HepG2 (cell line): ENCODE results near the gene NR3C2. TPM values are rescaled to one million over a fixed set of nuclear protein-coding genes. Genes with fewer than 3 reads are reported as not detected.

Experiments
- ATAC-seq: fragments of 200-7000 bp; cut with Tn5 transposase; 3 replicates; pipeline ENCODE4 v1.9.1; 2020; ENCODE audit warnings: mild to moderate bottlenecking, moderate library complexity
- BruUV-seq: library from RNA; stranded (reverse); fragments of 400-500 nt; replicated peaks from 2 replicates; lab custom pipeline; 2021; lab: Mats Ljungman, UMichigan
- CTCF ChIA-PET: fragments of 300-600 bp; formaldehyde crosslinking; extraction: SDS; loops from one replicate; lab custom pipeline; 2021; ENCODE audit warnings: low total read pairs, inconsistent platforms, low intra/inter-chr PET ratio; lab: Yijun Ruan, JAX
- POLR2A ChIA-PET: fragments of 350-600 bp; sonication (Branson Sonifier 250); formaldehyde crosslinking; loops from one replicate; lab custom pipeline; 2020; ENCODE audit warnings: antibody characterized with exemption, inconsistent platforms; lab: Yijun Ruan, JAX
- DNase-seq: peaks from one replicate; pipeline ENCODE4 v3.0.0-alpha.2; 2015; ENCODE audit warnings: low spot score
- FAIRE-seq: peaks from 3 replicates; lab custom pipeline; 2011; peaks lifted over from hg19 to GRCh38; lab: Jason Lieb, UNC
- H2AFZ ChIP-seq: one replicate; pipeline ENCODE4 v1.6.1; 2011; ENCODE audit warnings: low read length, inconsistent platforms
- H3K27ac ChIP-seq: fragments of 300-600 bp; 3 replicates; pipeline ENCODE4 v1.8.0; 2011; ENCODE audit warnings: mixed run types, mild to moderate bottlenecking, mixed read lengths, low read length, inconsistent platforms; ENCODE audit not compliant: insufficient read depth; ENCODE audit errors: extremely low read length
- H3K27me3 ChIP-seq, 2 experiments: fragments of 200-600 bp in 1 of 2; 2 replicates in 1 of 2; 3 replicates in 1 of 2; pipeline versions ENCODE4 v1.6.0 to v1.8.0; 2011; ENCODE audit warnings: low read length in 2 of 2, mild to moderate bottlenecking in 2 of 2, moderate library complexity in 2 of 2, inconsistent platforms in 1 of 2; ENCODE audit not compliant: insufficient read depth in 2 of 2, control insufficient read depth in 1 of 2
- H3K36me3 ChIP-seq, 2 experiments: fragments of 200-600 bp in 1 of 2; replicated peaks in 1 of 2; 2 replicates in 1 of 2; 3 replicates in 1 of 2; pipeline versions ENCODE4 v1.5.1 to v1.8.0; 2011; ENCODE audit warnings: low read length in 2 of 2, inconsistent platforms in 1 of 2; ENCODE audit not compliant: insufficient read depth in 2 of 2, control insufficient read depth in 1 of 2
- H3K4me1 ChIP-seq: 2 replicates; pipeline ENCODE4 v1.5.1; 2012; ENCODE audit warnings: low read length, inconsistent platforms; ENCODE audit not compliant: insufficient read depth
- H3K4me2 ChIP-seq: 2 replicates; pipeline ENCODE4 v1.6.0; 2011; ENCODE audit warnings: low read depth, low read length, inconsistent platforms
- H3K4me3 ChIP-seq, 3 experiments: fragments of 200-600 bp in 1 of 3; sonication (generic), shearing (Covaris generic) in 1 of 3; replicated peaks in 1 of 3; 2 replicates each; pipeline ENCODE4 v1.5.1; 2011 to 2016; ENCODE audit warnings: low read length in 3 of 3, inconsistent platforms in 2 of 3, low read depth in 2 of 3, mild to moderate bottlenecking in 2 of 3, control low read depth in 1 of 3, mixed read lengths in 1 of 3; ENCODE audit not compliant: insufficient read depth in 1 of 3
- H3K79me2 ChIP-seq: one replicate; pipeline ENCODE4 v1.6.1; 2011; ENCODE audit warnings: low read length, inconsistent platforms; ENCODE audit not compliant: insufficient read depth
- H3K9ac ChIP-seq: 2 replicates; pipeline ENCODE4 v1.6.0; 2011; ENCODE audit warnings: mild to moderate bottlenecking, low read depth, low read length, inconsistent platforms; ENCODE audit not compliant: insufficient read depth
- H3K9me3 ChIP-seq: 2 replicates; pipeline ENCODE4 v1.5.1; 2012; ENCODE audit warnings: mild to moderate bottlenecking, low read length
- H4K20me1 ChIP-seq: 2 replicates; pipeline ENCODE4 v1.6.0; 2011; ENCODE audit warnings: inconsistent platforms, mild to moderate bottlenecking, low read length, moderate library complexity; ENCODE audit not compliant: insufficient read depth
- DZIP1 ChIP-seq: sonication (generic); formaldehyde crosslinking; IDR thresholded peaks from 2 replicates; pipeline ENCODE4 v1.5.0; 2020; ENCODE audit warnings: mild to moderate bottlenecking, missing genetic modification reagents
- HOXA9 ChIP-seq: sonication (generic); formaldehyde crosslinking; IDR thresholded peaks from 2 replicates; pipeline ENCODE4 v1.8.1; 2022; ENCODE audit warnings: missing genetic modification reagents, mild to moderate bottlenecking, moderate library complexity, borderline replicate concordance
- ISL2 ChIP-seq: sonication (generic); formaldehyde crosslinking; IDR thresholded peaks from 2 replicates; pipeline ENCODE4 v1.5.0; 2020; ENCODE audit warnings: missing genetic modification reagents
- MEIS1 ChIP-seq: sonication (generic); formaldehyde crosslinking; IDR thresholded peaks from 2 replicates; pipeline ENCODE4 v1.9.0; 2021; ENCODE audit warnings: mild to moderate bottlenecking, missing genetic modification reagents, moderate library complexity, borderline replicate concordance
- MEIS2 ChIP-seq: sonication (generic); formaldehyde crosslinking; IDR thresholded peaks from 2 replicates; pipeline ENCODE4 v1.9.0; 2021; ENCODE audit warnings: mild to moderate bottlenecking, missing genetic modification reagents
- RBM22 ChIP-seq: fragments of 200-400 bp; formaldehyde crosslinking; optimal IDR thresholded peaks from 2 replicates; pipeline ENCODE3; 2017; ENCODE audit warnings: mild to moderate bottlenecking, low read length, moderate library complexity
- STAG1 ChIP-seq: sonication (generic); formaldehyde crosslinking; IDR thresholded peaks from 2 replicates; pipeline ENCODE4 v1.4.0; 2020; ENCODE audit warnings: missing genetic modification reagents
- TBX3 ChIP-seq: fragments of 450-650 bp; IDR thresholded peaks from 2 replicates; pipeline ENCODE4 v1.6.1; 2017; ENCODE audit warnings: antibody characterized with exemption, mild to moderate bottlenecking, inconsistent platforms, borderline replicate concordance
- XRCC5 ChIP-seq: fragments of 200-400 bp; formaldehyde crosslinking; optimal IDR thresholded peaks from 2 replicates; pipeline ENCODE3; 2017; ENCODE audit warnings: mild to moderate bottlenecking, low read length
- ZNF556 ChIP-seq: sonication (generic); formaldehyde crosslinking; IDR thresholded peaks from 2 replicates; pipeline ENCODE4 v1.4.0; 2020; ENCODE audit warnings: mild to moderate bottlenecking, missing genetic modification reagents, borderline replicate concordance
- ZNF747 ChIP-seq: sonication (generic); formaldehyde crosslinking; IDR thresholded peaks from 2 replicates; pipeline ENCODE4 v1.8.1; 2023; ENCODE audit warnings: missing genetic modification reagents, mild to moderate bottlenecking, borderline replicate concordance
- ZNF841 ChIP-seq: sonication (generic); formaldehyde crosslinking; IDR thresholded peaks from 2 replicates; pipeline ENCODE4 v1.8.1; 2023; ENCODE audit warnings: missing genetic modification reagents, borderline replicate concordance
- ZNF891 ChIP-seq: sonication (generic); formaldehyde crosslinking; IDR thresholded peaks from 2 replicates; pipeline ENCODE4 v1.5.0; 2020; ENCODE audit warnings: mild to moderate bottlenecking, missing genetic modification reagents
- WGBS: methylation state at CpG from one replicate; pipeline ENCODE4 v1.1.6; 2017; ENCODE audit warnings: low lambda C conversion rate; 5-methylcytosine and 5-hydroxymethylcytosine counted together
- in situ Hi-C: cut with HindIII; loops from 2 replicates; pipeline ENCODE4 v1.10.0; 2017; ENCODE audit warnings: low pct_unique_long_range_greater_than_20kb; ENCODE audit not compliant: extremely low pct_ligation_motif_present
- intact Hi-C: fragments of 100-400 bp; cut with micrococcal nuclease; formaldehyde crosslinking; loops from one replicate; pipeline ENCODE4 v1.10.0; 2022; ENCODE audit not compliant: unreplicated experiment
- polyA plus RNA-seq, 8 experiments: library from polyadenylated mRNA; depleted of rRNA in 3 of 8; stranded (reverse) in 7 of 8; unstranded in 1 of 8; fragments of >200 nt; fragmentation: Illumina TruSeq in 4 of 8; extraction: Trizol in 4 of 8; gene quantifications; 2 replicates each; pipeline versions ENCODE4 v1.2.1 to v1.2.3, GENCODE V29; 2011 to 2016; ENCODE audit warnings: low read depth in 4 of 8, missing spikeins in 1 of 8, mixed read lengths in 1 of 8; ENCODE audit not compliant: insufficient read depth in 1 of 8
- total RNA-seq, 5 experiments: library from RNA; depleted of rRNA; stranded (reverse); fragments of >200 nt; fragmentation: Illumina TruSeq; extraction: Trizol; gene quantifications; 2 replicates each; pipeline ENCODE4 v1.2.3, GENCODE V29; 2016; ENCODE audit warnings: low read depth in 1 of 5
- TF ChIP-seq, protein P1 (sequence below): sonication (generic); formaldehyde crosslinking; IDR thresholded peaks from 2 replicates; pipeline ENCODE4 v1.5.0; 2020; ENCODE audit warnings: missing genetic modification reagents

The NR3C2 gene
- total and polyA plus RNA-seq, 2 of the 13 experiments (the other 11 are each of a cell fraction or from before 2014, with no cell fraction given), result 0.26 to 0.46 TPM

GRCh38 chr4:148030193-148030873 is 411.9 kb downstream of the NR3C2 start:
- FAIRE-seq, result no peak
- no peaks in the 10 kb centered on the region for H4K20me1 ChIP-seq
- no peaks in the 10 kb centered on the region for H3K9me3 ChIP-seq
- no peaks in the 10 kb centered on the region for H3K79me2 ChIP-seq
- BruUV-seq, result no TSS peak
- H3K9ac ChIP-seq, result no peak overlapping the region
- POLR2A ChIA-PET, result no interaction called here
- no peak for TF ChIP-seq TBX3
- 41% methylated on average over 2 of the region's 2 CpGs for whole genome bisulfite sequencing
- no peak overlapping the region for H3K27ac ChIP-seq
- ATAC-seq, result no peak
- H3K4me1 ChIP-seq, result no peaks in the 10 kb centered on the region
- no peaks in the 10 kb centered on the region for H3K27me3 ChIP-seq
- CTCF ChIA-PET, result no interaction called here
- no peak overlapping the region for H2AFZ ChIP-seq
- H3K4me3 ChIP-seq, result no peak overlapping the region
- no peaks in the 10 kb centered on the region for H3K36me3 ChIP-seq
- H3K4me2 ChIP-seq, result no peak overlapping the region
- DNase-seq, result no peak
- intact Hi-C loops, result no loop called here
- in situ Hi-C loops, result no loop called here

- no TSS peak for BruUV-seq
- Histone ChIP-seq H3K9me3 (no peaks in the 10 kb centered on the region), H3K27me3 (no peaks in the 10 kb centered on the region), H3K79me2 (no peaks in the 10 kb centered on the region), H3K4me3 (no peak overlapping the region), H3K36me3 (no peaks in the 10 kb centered on the region), H3K4me2 (no peak overlapping the region), H3K4me1 (no peaks in the 10 kb centered on the region), H3K9ac (no peak overlapping the region)
- in situ Hi-C loops, result no loop called here
- intact Hi-C loops, result no loop called here
- ATAC-seq (no peak), FAIRE-seq (no peak), DNase-seq (no peak)
- CTCF ChIA-PET, result no interaction called here
- 49% methylated on average over 3 of the region's 3 CpGs for WGBS
- no peak for TF ChIP-seq MEIS2 (CRISPR knock-in tag)
- TF ChIP-seq, protein P1, sequence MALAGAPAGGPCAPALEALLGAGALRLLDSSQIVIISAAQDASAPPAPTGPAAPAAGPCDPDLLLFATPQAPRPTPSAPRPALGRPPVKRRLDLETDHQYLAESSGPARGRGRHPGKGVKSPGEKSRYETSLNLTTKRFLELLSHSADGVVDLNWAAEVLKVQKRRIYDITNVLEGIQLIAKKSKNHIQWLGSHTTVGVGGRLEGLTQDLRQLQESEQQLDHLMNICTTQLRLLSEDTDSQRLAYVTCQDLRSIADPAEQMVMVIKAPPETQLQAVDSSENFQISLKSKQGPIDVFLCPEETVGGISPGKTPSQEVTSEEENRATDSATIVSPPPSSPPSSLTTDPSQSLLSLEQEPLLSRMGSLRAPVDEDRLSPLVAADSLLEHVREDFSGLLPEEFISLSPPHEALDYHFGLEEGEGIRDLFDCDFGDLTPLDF (CRISPR knock-in tag), result no peak
- TF ChIP-seq ZNF841, result no peak
- no peak for TF ChIP-seq ZNF747
- no peak for TF ChIP-seq DZIP1 (CRISPR knock-in tag)
- no peak for TF ChIP-seq ZNF891 (CRISPR knock-in tag)
- TF ChIP-seq XRCC5, result no peak
- TF ChIP-seq ISL2 (CRISPR knock-in tag), result no peak
- no peak for TF ChIP-seq MEIS1 (CRISPR knock-in tag)
- no peak for TF ChIP-seq ZNF556 (CRISPR knock-in tag)
- TF ChIP-seq RBM22, result no peak
- TF ChIP-seq HOXA9 (CRISPR knock-in tag), result no peak
- TF ChIP-seq STAG1 (CRISPR knock-in tag), result no peak
- TF ChIP-seq, all 625 proteins: peak for 0
- no peak overlapping the region for H3K27ac ChIP-seq
- no peak overlapping the region for H2AFZ ChIP-seq
- H4K20me1 ChIP-seq, result no peaks in the 10 kb centered on the region
- POLR2A ChIA-PET, result no interaction called here
Observed at GRCh38 chr4:148029781-148030180, 412.4 kb downstream of the NR3C2 start.
